K562 (cell line): ENCODE measurements around the gene DPM2. TPM values are rescaled to one million over a fixed set of nuclear protein-coding genes. Genes with fewer than 3 reads are reported as not detected.
A peak's percentile ranks its signal among the peaks of the same experiment; 100 is the strongest.

Experiments used
- ATAC-seq: fragments of 200-7000 bp; cut with Tn5 transposase; 3 replicates; pipeline ENCODE4 v1.9.1; 2020; ENCODE audit warnings: moderate library complexity
- BruUV-seq: library from RNA; stranded (reverse); fragments of 400-500 nt; replicated peaks from 2 replicates; lab custom pipeline; 2021; lab: Mats Ljungman, UMichigan
- CTCF ChIA-PET: fragments of 300-600 bp; formaldehyde crosslinking; extraction: SDS; loops from one replicate; lab custom pipeline; 2021; ENCODE audit warnings: low intra/inter-chr PET ratio; lab: Yijun Ruan, JAX
- POLR2A ChIA-PET: fragments of 300-600, 350-650 bp; sonication (Branson Sonifier 250); formaldehyde crosslinking; extraction: SDS; loops from one replicate; lab custom pipeline; 2021; ENCODE audit warnings: antibody characterized with exemption, inconsistent platforms; lab: Yijun Ruan, JAX
- DNase-seq, 4 experiments: peaks; one replicate each; pipeline versions ENCODE4 v3.0.0 to v3.0.0-alpha.2; 2011 to 2018; ENCODE audit warnings: low spot score in 3 of 4, mixed read lengths in 3 of 4; ENCODE audit errors: extremely low read depth in 1 of 4
- FAIRE-seq: peaks from 2 replicates; lab custom pipeline; 2011; peaks lifted over from hg19 to GRCh38; lab: Jason Lieb, UNC
- H2AFZ ChIP-seq: 2 replicates; pipeline ENCODE4 v1.6.0; 2011; ENCODE audit warnings: low read depth, low read length, control low read depth, inconsistent platforms
- H3K27ac ChIP-seq: fragments of 200-600 bp; 3 replicates; pipeline ENCODE4 v1.8.0; 2011; ENCODE audit warnings: low read depth, mild to moderate bottlenecking, control low read depth, inconsistent platforms, low read length, moderate library complexity, mixed read lengths; ENCODE audit errors: extremely low read depth
- H3K27me3 ChIP-seq, 2 experiments: fragments of 300-600 bp in 1 of 2; 2 replicates in 1 of 2; 3 replicates in 1 of 2; pipeline versions ENCODE4 v1.6.0 to v1.8.0; 2011; ENCODE audit warnings: inconsistent platforms in 2 of 2, low read length in 2 of 2, mild to moderate bottlenecking in 1 of 2, mixed read lengths in 1 of 2, moderate library complexity in 1 of 2; ENCODE audit not compliant: control insufficient read depth in 2 of 2, insufficient read depth in 2 of 2
- H3K36me3 ChIP-seq: fragments of 300-600 bp; 3 replicates; pipeline ENCODE4 v1.8.0; 2011; ENCODE audit warnings: mild to moderate bottlenecking, low read length, inconsistent platforms; ENCODE audit not compliant: control insufficient read depth, insufficient read depth
- H3K4me1 ChIP-seq, 2 experiments: fragments of 200-600 bp in 1 of 2; replicated peaks in 1 of 2; 2 replicates in 1 of 2; 3 replicates in 1 of 2; pipeline versions ENCODE4 v1.5.1 to v1.8.0; 2011; ENCODE audit warnings: inconsistent platforms in 2 of 2, low read length in 2 of 2, mild to moderate bottlenecking in 1 of 2, mixed read lengths in 1 of 2, moderate library complexity in 1 of 2; ENCODE audit not compliant: control insufficient read depth in 2 of 2, insufficient read depth in 2 of 2
- H3K4me2 ChIP-seq: 2 replicates; pipeline ENCODE4 v1.6.1; 2011; ENCODE audit warnings: low read length, control low read depth, inconsistent platforms, mixed read lengths; ENCODE audit not compliant: insufficient read depth
- H3K4me3 ChIP-seq: fragments of 200-600 bp; sonication (generic), shearing (Covaris generic); 2 replicates; pipeline ENCODE4 v1.5.1; 2016; ENCODE audit warnings: control low read depth, inconsistent platforms
- H3K79me2 ChIP-seq: fragments of 200-600 bp; 3 replicates; pipeline ENCODE4 v1.8.0; 2011; ENCODE audit warnings: low read length, inconsistent platforms; ENCODE audit not compliant: control insufficient read depth, insufficient read depth
- H3K9ac ChIP-seq, 2 experiments: 2 replicates each; pipeline versions ENCODE4 v1.6.0 to v1.6.1; 2011; ENCODE audit warnings: low read depth in 2 of 2, low read length in 2 of 2, control low read depth in 1 of 2, inconsistent platforms in 1 of 2, mild to moderate bottlenecking in 1 of 2, mixed read lengths in 1 of 2; ENCODE audit not compliant: insufficient read depth in 1 of 2
- H3K9me1 ChIP-seq: one replicate; pipeline ENCODE4 v1.6.0; 2011; ENCODE audit warnings: inconsistent platforms, mild to moderate bottlenecking, low read length, moderate library complexity; ENCODE audit not compliant: control insufficient read depth, insufficient read depth
- H3K9me3 ChIP-seq: replicated peaks from 2 replicates; pipeline ENCODE4 v1.5.1; 2011; ENCODE audit warnings: low read depth, low read length, inconsistent platforms; ENCODE audit not compliant: control insufficient read depth, insufficient read depth
- H4K20me1 ChIP-seq: replicated peaks from 2 replicates; pipeline ENCODE4 v1.6.1; 2011; ENCODE audit warnings: low read length, inconsistent platforms, mixed read lengths; ENCODE audit not compliant: control insufficient read depth, insufficient read depth
- BHLHE40 ChIP-seq: IDR thresholded peaks from 2 replicates; pipeline ENCODE4 v1.6.1; 2011; ENCODE audit warnings: low read length, improper control_type of control experiment
- HDAC6 ChIP-seq: IDR thresholded peaks from 2 replicates; pipeline ENCODE4 v1.6.1; 2012; ENCODE audit warnings: low read depth, mild to moderate bottlenecking, control low read depth, inconsistent platforms, low read length, moderate library complexity
- HNRNPH1 ChIP-seq: fragments of 200-400 bp; formaldehyde crosslinking; optimal IDR thresholded peaks from 2 replicates; pipeline ENCODE3; 2017; ENCODE audit warnings: low read depth, mild to moderate bottlenecking, low read length, moderate library complexity
- ID3 ChIP-seq, 2 experiments: fragments of 250-450 bp in 1 of 2; fragments of 450-650 bp in 1 of 2; sonication (Bioruptor Pico) in 1 of 2; IDR thresholded peaks; 2 replicates each; pipeline versions ENCODE4 v1.6.1 to v1.8.0; 2016 to 2021; ENCODE audit warnings: mild to moderate bottlenecking in 2 of 2, moderate library complexity in 2 of 2, missing compliant biosample characterization in 1 of 2, missing genetic modification characterization in 1 of 2
- MTA1 ChIP-seq: fragments of 450-650 bp; IDR thresholded peaks from 2 replicates; pipeline ENCODE4 v1.6.1; 2017; ENCODE audit warnings: borderline replicate concordance
- NFIC ChIP-seq: fragments of 450-650 bp; IDR thresholded peaks from 2 replicates; pipeline ENCODE4 v1.6.1; 2017; ENCODE audit warnings: mild to moderate bottlenecking, inconsistent platforms
- PHB2 ChIP-seq: fragments of 450-650 bp; IDR thresholded peaks from 2 replicates; pipeline ENCODE4 v1.6.1; 2017; ENCODE audit warnings: low read depth
- PURB ChIP-seq: sonication (generic); formaldehyde crosslinking; IDR thresholded peaks from 2 replicates; pipeline ENCODE4 v1.9.0; 2021; ENCODE audit warnings: low read depth, mild to moderate bottlenecking, missing genetic modification reagents
- TEAD4 ChIP-seq, 2 experiments: sonication (generic) in 1 of 2; formaldehyde crosslinking in 1 of 2; IDR thresholded peaks; 2 replicates each; pipeline versions ENCODE4 v1.6.1 to v1.8.0; 2012 to 2022; ENCODE audit warnings: borderline replicate concordance in 1 of 2, inconsistent platforms in 1 of 2, low read length in 1 of 2, mild to moderate bottlenecking in 1 of 2, missing genetic modification reagents in 1 of 2
- ZNF121 ChIP-seq: sonication (generic); formaldehyde crosslinking; conservative IDR thresholded peaks from 2 replicates; pipeline ENCODE4 v1.8.0; 2022; ENCODE audit warnings: missing genetic modification reagents
- ZNF140 ChIP-seq: fragments of 250-450 bp; sonication (Bioruptor Pico); IDR thresholded peaks from 2 replicates; pipeline ENCODE4 v1.8.0; 2021; ENCODE audit warnings: moderate library complexity, mild to moderate bottlenecking, inconsistent platforms
- ZNF707 ChIP-seq: fragments of 250-450 bp; sonication (Bioruptor Pico); conservative IDR thresholded peaks from 2 replicates; pipeline ENCODE4 v1.8.0; 2022; ENCODE audit warnings: inconsistent platforms, mild to moderate bottlenecking, moderate library complexity
- WGBS: fragments of 100-300 bp; shearing (Covaris generic); methylation state at CpG from one replicate; pipeline ENCODE4 v1.1.6; 2016; ENCODE audit warnings: low coverage, mixed read lengths; ENCODE audit not compliant: insufficient coverage; ENCODE audit errors: missing lambda C conversion rate; 5-methylcytosine and 5-hydroxymethylcytosine counted together
- in situ Hi-C: fragments of 300-500 bp; cut with MboI; formaldehyde crosslinking; loops from 4 replicates; pipeline ENCODE4 v1.15.0; 2018; ENCODE audit warnings: inconsistent platforms, mixed read lengths
- intact Hi-C: fragments of 100-400 bp; cut with micrococcal nuclease; formaldehyde crosslinking; loops from 2 replicates; pipeline ENCODE4 v1.14.2; 2022
- polyA plus RNA-seq, 8 experiments: library from polyadenylated mRNA; depleted of rRNA in 4 of 8; stranded (reverse) in 5 of 8; unstranded in 3 of 8; fragments of >200 nt; fragmentation: Nextera tagmentation in 2 of 8; fragmentation: Illumina TruSeq in 1 of 8; extraction: Ambion mirVana in 2 of 8; extraction: Trizol in 1 of 8; gene quantifications; 2 replicates each; pipeline versions ENCODE4 v1.2.1 to v1.2.3, GENCODE V29; 2011 to 2014; ENCODE audit warnings: inconsistent platforms in 1 of 8, missing spikeins in 1 of 8
- total RNA-seq, 7 experiments: library from RNA; depleted of rRNA in 6 of 7; stranded (reverse); fragments of >200 nt in 6 of 7; fragmentation: Illumina TruSeq in 2 of 7; extraction: Trizol in 2 of 7; gene quantifications; 2 replicates each; pipeline versions ENCODE4 v1.2.1 to v1.2.3, GENCODE V29; 2011 to 2021; ENCODE audit warnings: low replicate concordance in 1 of 7
- TF ChIP-seq, protein P1 (sequence below): fragments of 250-450 bp; sonication (Bioruptor Pico); IDR thresholded peaks from 2 replicates; pipeline ENCODE4 v1.4.0; 2020

DPM2 gene
- total and polyA plus RNA-seq, 9 of the 15 experiments (the other 6 are each of a cell fraction or from before 2014, with no cell fraction given), result 43.5 to 126 (median 71.1) TPM

GRCh38 chr9:127949827-127950512 is 12.3 kb upstream of the DPM2 start:
- BruUV-seq, result no TSS peak
- H3K4me2 ChIP-seq, result no peak overlapping the region
- in situ Hi-C loops, result no loop called here

More at GRCh38 chr9:127949827-127950512, 12.3 kb upstream of the DPM2 start:
- Histone ChIP-seq H3K4me1 (peaks cover 11 to 51% of the 10 kb centered on the region in 2 experiments), H3K9ac (peak overlapping the region in 1 of 2 experiments; percentile 83; a peak in 2 of 4 replicates), H3K27me3 (no peaks in the 10 kb centered on the region), H2AFZ (no peak overlapping the region), H3K9me1 (no peaks in the 10 kb centered on the region), H3K9me3 (no peaks in the 10 kb centered on the region), H3K36me3 (peaks cover 2% of the 10 kb centered on the region; the same call in 1 of the 3 replicates), H3K27ac (no peak overlapping the region), H3K79me2 (peaks cover 14% of the 10 kb centered on the region; the same call in 2 of the 3 replicates), H4K20me1 (0 out of 2 replicates have a peak, but pooled peaks cover 3% of the 10 kb centered on the region), H3K4me3 (no peak overlapping the region)
- ATAC-seq (no peak), DNase-seq (no peak), FAIRE-seq (no peak)
- ChIA-PET POLR2A (interaction anchor here (0.5 to 0.9 kb wide), 4 partner anchors 9 to 891 kb away, joined by 3 to 4 read pairs (median 3); no protein-coding TSS in a partner anchor), CTCF (no interaction called here)
- TF ChIP-seq ZNF140 (no peak), PHB2 (no peak), HNRNPH1 (no peak), TEAD4 (IDR thresholded peaks at IDR 0.05; ENCODE audit: low read length) (no peak), TEAD4 (CRISPR knock-in tag; IDR thresholded peaks at IDR 0.05; ENCODE audit: borderline replicate concordance) (no peak), ZNF121 (CRISPR knock-in tag) (no peak), ID3 (CRISPR knock-in tag; IDR thresholded peaks at IDR 0.05) (no peak), ID3 (tag; IDR thresholded peaks at IDR 0.05) (no peak), HDAC6 (no peak), ZNF707 (CRISPR knock-in tag) (no peak), MTA1 (no peak), BHLHE40 (0 out of 2 replicates have a peak, but pooled peaks have one; percentile 19), NFIC (0 out of 2 replicates have a peak, but pooled peaks have one; percentile 16), PURB (CRISPR knock-in tag) (no peak)
- TF ChIP-seq, protein P1, sequence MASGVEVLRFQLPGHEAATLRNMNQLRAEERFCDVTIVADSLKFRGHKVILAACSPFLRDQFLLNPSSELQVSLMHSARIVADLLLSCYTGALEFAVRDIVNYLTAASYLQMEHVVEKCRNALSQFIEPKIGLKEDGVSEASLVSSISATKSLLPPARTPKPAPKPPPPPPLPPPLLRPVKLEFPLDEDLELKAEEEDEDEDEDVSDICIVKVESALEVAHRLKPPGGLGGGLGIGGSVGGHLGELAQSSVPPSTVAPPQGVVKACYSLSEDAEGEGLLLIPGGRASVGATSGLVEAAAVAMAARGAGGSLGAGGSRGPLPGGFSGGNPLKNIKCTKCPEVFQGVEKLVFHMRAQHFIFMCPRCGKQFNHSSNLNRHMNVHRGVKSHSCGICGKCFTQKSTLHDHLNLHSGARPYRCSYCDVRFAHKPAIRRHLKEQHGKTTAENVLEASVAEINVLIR (CRISPR knock-in tag), result no peak
- intact Hi-C loops, result no loop called here
- 71% methylated on average over 17 of the region's 17 CpGs for WGBS
